Measurements from ENCODE around the gene LEF1. TPM values are rescaled to one million over a fixed set of nuclear protein-coding genes. Genes with fewer than 3 reads are reported as not detected.

Gene LEF1
- total RNA-seq, 1 donor from 2014 or later = 12.5 TPM

DNA sequence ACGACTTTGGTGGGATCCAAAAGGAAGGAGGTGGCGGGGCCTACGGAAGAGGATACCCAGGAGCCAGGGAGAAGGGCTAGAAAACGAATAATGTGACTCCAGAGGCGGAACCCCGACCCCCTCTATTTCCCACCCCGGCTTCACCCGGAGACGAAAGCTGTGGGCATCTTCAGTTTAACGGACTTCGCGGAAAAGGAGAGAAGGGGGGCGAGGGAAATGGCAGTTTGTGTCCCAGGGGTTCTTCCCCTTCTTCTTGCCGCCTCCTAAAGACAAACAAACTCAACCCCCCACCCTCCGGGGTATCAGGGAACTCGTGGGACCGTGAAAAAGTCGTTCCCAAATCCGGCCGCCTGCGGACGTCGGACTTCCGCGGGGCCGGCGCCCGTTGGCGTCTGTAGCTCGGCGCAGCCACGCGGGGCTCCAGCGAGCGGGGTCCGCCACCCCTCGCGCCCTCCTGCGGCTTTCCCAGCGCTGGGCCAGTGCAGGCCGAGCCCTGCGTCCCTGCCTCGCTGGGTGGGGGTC lies 3.6 kb upstream of the LEF1 start:
- Histone ChIP-seq H3K9me3 (no peaks in the 10 kb centered on the region), H3K27ac (peak overlapping the region; percentile 75), H3K4me3 (peak overlapping the region; percentile 54 to 59), H3K36me3 (no peaks in the 10 kb centered on the region), H3K27me3 (peaks cover 6% of the 10 kb centered on the region), H3K4me1 (peaks cover 22% of the 10 kb centered on the region)
- TF ChIP-seq POLR2AphosphoS5 (IDR thresholded peaks at IDR 0.05; ENCODE audit: insufficient read depth in 1 of 2, low read depth in 1 of 2) = no peak
- intact Hi-C loops (cut with DNase I) = no loop called here
- no peak for DNase-seq (ENCODE audit: extremely low spot score in 2 of 2)

DNA sequence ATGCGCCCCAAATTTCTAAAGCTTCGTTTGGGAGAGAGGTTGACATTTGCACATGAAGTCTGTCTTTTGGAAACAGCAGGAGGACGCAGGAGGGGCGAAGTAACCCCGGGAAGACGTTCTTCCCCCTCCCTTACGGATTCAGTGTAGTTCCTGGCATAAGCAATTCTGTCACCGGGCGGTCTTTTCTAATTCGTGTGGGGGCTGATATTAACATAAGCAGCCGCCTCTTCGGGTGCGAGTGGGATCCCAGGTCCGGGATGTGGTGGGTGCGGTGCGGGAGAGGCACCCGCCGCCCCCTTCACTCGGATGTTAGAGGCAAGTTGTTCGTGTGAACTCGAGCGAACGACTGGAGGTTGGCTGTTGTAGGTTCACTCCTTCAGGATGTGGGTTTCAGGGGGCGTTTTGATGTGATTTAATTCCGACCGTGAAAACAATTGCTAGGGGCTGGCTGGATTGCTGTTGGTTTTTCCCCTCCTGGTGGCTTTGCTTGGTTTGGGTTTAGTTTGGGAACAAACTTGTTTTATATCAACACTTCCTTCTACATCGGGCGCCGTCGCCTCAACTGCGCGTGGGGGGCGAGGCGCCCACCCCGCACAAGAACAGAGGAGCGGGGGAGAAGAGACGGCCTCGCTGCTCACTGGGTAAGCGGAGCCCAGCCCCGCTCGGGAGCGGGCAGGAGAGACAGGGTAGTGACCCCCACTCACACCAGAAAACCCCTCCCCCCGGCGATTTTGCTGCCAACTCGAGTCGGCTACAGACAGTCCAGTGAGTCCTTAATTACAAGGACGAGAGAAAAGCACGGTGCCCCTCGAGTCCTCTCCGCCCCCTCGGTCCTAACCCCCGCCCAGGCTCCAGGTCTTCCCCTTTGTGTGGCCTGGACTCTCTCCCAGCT lies 2.9 kb upstream of the LEF1 start:
- intact Hi-C loops (cut with DNase I) = no loop called here
- Histone ChIP-seq H3K27ac (peak overlapping the region; percentile 75), H3K27me3 (peaks cover 6% of the 10 kb centered on the region), H3K36me3 (no peaks in the 10 kb centered on the region), H3K4me1 (peaks cover 22% of the 10 kb centered on the region), H3K4me3 (peak overlapping the region; percentile 54 to 59), H3K9me3 (no peaks in the 10 kb centered on the region)
- TF ChIP-seq, protein P1, sequence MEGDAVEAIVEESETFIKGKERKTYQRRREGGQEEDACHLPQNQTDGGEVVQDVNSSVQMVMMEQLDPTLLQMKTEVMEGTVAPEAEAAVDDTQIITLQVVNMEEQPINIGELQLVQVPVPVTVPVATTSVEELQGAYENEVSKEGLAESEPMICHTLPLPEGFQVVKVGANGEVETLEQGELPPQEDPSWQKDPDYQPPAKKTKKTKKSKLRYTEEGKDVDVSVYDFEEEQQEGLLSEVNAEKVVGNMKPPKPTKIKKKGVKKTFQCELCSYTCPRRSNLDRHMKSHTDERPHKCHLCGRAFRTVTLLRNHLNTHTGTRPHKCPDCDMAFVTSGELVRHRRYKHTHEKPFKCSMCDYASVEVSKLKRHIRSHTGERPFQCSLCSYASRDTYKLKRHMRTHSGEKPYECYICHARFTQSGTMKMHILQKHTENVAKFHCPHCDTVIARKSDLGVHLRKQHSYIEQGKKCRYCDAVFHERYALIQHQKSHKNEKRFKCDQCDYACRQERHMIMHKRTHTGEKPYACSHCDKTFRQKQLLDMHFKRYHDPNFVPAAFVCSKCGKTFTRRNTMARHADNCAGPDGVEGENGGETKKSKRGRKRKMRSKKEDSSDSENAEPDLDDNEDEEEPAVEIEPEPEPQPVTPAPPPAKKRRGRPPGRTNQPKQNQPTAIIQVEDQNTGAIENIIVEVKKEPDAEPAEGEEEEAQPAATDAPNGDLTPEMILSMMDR (IDR thresholded peaks at IDR 0.05) = no peak
- no peak for TF ChIP-seq POLR2A (IDR thresholded peaks at IDR 0.05)
- TF ChIP-seq POLR2AphosphoS5 (IDR thresholded peaks at IDR 0.05; ENCODE audit: insufficient read depth in 1 of 2, low read depth in 1 of 2) = no peak
- no peak for DNase-seq (ENCODE audit: extremely low spot score in 2 of 2)

DNA sequence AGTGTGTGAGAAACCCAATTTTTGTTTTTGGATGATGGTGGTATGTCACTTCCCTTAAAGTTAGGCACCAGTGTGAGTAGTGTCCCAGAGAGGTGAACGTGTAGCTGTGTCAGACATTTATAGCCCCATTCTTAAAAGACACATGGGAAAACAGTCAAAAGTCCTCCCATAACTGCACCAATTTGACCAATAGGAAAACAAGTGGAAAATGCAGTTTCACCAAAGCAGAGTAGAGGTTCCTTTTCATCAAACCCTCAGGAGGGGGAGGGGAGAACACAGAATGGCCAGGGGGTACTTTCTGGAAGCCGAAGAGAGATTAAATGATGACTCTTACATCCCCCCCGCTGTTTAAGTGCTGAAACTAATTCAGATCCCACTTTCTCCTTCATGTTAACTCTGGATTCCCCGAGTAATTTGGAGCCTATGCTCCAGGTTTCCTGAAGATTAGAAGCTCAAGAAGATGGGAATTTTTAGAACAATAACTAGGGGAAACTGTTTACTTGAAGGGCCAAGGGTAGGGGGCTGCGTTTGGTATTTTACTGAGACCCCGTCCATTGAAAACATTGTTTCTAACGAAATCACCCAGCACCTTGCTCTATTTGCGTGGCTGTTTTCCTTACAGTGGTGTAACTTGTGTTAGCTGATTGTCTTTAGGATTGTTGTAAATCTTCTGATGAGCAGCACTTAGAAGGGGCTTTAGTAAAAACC lies 2.1 kb upstream of the LEF1 start:
- H3K4me3 ChIP-seq = no peak overlapping the region
- H3K36me3 ChIP-seq = no peaks in the 10 kb centered on the region
- TF ChIP-seq, protein P1 (IDR thresholded peaks at IDR 0.05) = no peak
- no peak for TF ChIP-seq POLR2AphosphoS5 (IDR thresholded peaks at IDR 0.05; ENCODE audit: insufficient read depth in 1 of 2, low read depth in 1 of 2)
- TF ChIP-seq POLR2A (IDR thresholded peaks at IDR 0.05) = no peak
- peaks cover 27% of the 10 kb centered on the region for H3K4me1 ChIP-seq
- peaks cover 6% of the 10 kb centered on the region for H3K27me3 ChIP-seq
- intact Hi-C loops (cut with DNase I) = no loop called here
- H3K9me3 ChIP-seq = no peaks in the 10 kb centered on the region
- H3K27ac ChIP-seq = no peak overlapping the region
- no peak for DNase-seq (ENCODE audit: extremely low spot score in 2 of 2)

DNA sequence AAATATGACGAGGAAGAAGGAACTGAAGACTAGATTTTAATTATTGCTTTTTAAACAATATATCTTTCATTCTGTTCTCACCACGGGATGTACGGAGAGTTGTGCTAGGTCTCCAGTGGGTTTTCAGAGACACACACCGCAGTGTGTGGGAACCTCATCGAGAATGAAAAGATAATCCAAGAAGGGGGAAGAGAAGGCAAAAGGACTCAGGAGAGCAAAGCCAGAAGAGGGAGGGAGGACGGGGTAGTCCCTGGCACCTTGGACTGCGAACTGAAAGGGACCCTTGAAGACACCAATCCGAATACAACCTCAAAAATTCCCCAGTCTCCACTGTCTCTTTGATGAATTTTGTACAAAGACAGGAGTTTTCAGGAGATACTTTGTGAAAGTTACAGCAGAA lies 932 bp upstream of the LEF1 start:
- Histone ChIP-seq H3K36me3 (no peaks in the 10 kb centered on the region), H3K4me3 (no peak overlapping the region), H3K27ac (no peak overlapping the region), H3K27me3 (peaks cover 11% of the 10 kb centered on the region), H3K4me1 (peaks cover 27% of the 10 kb centered on the region), H3K9me3 (no peaks in the 10 kb centered on the region)
- TF ChIP-seq POLR2A (IDR thresholded peaks at IDR 0.05) (no peak), POLR2AphosphoS5 (IDR thresholded peaks at IDR 0.05; ENCODE audit: insufficient read depth in 1 of 2, low read depth in 1 of 2) (no peak)
- TF ChIP-seq, protein P1 (IDR thresholded peaks at IDR 0.05) = no peak
- intact Hi-C loops (cut with DNase I) = no loop called here
- no peak for DNase-seq (ENCODE audit: extremely low spot score in 2 of 2)

DNA sequence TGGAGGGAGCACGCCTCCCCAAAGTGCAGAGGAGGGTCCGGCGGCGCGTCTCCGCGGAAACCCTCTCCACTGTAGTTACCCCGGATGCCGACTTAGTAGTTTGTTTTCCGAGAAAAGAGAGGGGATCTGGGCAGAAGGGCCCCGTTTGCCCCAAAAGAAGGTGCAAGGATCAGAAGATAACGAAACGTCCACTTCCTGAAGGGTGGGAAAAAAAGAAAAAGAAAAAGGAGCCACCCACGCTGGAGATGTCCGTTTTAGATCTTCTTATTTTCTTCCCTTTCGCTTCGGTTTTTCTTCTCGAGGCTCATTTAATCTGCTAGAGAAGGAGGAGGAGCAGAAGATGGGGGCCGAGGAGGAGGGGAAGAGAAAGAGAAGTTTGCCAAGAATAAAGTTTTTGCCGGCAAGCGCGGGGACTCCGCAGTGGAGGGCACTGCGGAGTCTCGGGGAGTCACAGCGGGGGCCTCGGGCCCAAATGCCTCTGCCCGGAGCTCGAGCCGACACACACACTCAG lies 517 bp downstream of the LEF1 start:
- peak overlapping the region; percentile 48 to 58 for H3K4me3 ChIP-seq
- no peaks in the 10 kb centered on the region for H3K9me3 ChIP-seq
- peaks cover 17% of the 10 kb centered on the region for H3K27me3 ChIP-seq
- DNase-seq (ENCODE audit: extremely low spot score in 2 of 2) = no peak
- TF ChIP-seq POLR2AphosphoS5 (IDR thresholded peaks at IDR 0.05; ENCODE audit: insufficient read depth in 1 of 2, low read depth in 1 of 2) = no peak
- TF ChIP-seq POLR2A (IDR thresholded peaks at IDR 0.05) = no peak
- TF ChIP-seq, protein P1 (IDR thresholded peaks at IDR 0.05) = no peak
- intact Hi-C loops (cut with DNase I) = no loop called here
- peaks cover 27% of the 10 kb centered on the region for H3K4me1 ChIP-seq
- H3K36me3 ChIP-seq = no peaks in the 10 kb centered on the region
- H3K27ac ChIP-seq = peak overlapping the region; percentile 31
